GM18868 (cell line): ENCODE data around the gene SLCO3A1.
"Not testable (repeated sequence)": the region's sequence is repeated elsewhere in the genome, so short reads cannot be mapped to it uniquely, and the experiment has no call there.

Experiments
- ATAC-seq: cut with Tn5 transposase; IDR thresholded peaks from one replicate; pipeline ENCODE4 v1.9.1; 2021; ENCODE audit warnings: mild to moderate bottlenecking, moderate library complexity; ENCODE audit not compliant: unreplicated experiment

The SLCO3A1 gene

GRCh38 chr15:91961357-91961756 is 107.8 kb downstream of the SLCO3A1 start:
- no peak for ATAC-seq

DNA sequence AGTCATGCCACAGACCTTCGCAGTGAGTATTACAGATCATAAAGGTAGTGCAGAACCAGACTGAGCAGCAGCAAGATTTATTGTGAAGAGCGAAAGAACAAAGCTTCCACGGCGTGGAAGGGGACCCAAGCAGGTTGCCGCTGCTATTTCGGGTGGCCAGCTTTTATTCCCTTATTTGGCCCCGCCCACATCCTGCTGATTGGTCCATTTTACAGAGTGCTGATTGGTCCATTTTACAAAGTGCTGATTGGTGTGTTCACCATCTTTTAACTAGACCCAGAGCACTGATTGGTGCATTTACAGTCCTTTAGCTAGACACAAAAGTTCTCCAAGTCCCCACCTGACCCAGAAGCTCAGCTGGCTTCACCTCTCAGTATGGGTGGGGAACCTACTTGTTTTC is 110.2 kb downstream of the SLCO3A1 start:
- ATAC-seq: not testable (repeated sequence)

DNA sequence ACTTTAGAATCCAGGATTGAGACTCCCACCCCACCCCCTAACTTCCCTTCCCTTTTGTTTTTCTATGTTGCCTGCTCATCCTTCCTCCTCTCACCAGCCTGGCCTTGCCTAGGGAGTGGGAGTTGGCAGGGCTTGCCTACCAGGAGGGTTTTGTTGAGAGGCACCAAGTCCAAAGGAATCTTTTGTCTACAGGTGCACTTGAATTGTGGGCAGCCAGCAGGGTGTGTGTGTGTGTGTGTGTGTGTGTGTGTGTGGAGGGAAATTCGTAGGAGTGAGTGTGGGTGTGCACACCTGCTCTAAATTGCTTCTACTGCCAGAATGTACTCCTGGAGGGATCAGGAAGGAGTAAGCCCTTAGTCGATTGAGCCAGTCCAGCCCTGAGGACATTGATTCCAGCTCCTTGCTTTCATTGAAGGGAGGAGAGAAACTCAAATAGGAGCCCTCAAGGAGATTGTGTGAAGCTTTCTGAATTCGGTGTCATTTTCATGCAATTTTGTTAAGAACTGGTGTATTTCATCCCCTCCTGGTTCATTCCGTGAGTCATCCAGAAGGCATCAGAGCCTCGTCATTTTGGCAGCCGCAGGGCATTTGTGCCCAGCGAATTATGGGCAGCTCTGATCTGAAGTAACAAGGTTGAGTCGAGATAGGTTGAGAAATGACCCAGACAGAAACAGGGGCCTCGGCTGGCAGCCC is 112.1 kb downstream of the SLCO3A1 start:
- no peak for ATAC-seq

DNA sequence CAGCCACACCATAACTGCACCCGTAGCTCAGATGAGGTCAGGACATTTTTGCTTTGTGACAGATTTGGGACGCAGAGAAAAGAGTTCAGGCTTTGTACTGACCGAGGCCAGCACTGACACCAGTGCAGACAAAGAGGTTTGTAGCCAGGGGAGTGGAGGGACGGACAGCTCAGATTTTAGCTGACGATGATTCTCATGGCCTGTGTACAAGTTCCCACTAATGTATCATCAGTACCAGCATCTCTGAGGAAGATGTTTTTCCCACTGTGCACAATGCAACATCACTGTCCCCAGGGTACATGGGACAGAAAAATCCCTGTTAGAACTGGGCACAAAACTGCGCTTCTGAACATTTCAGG is 112.7 kb downstream of the SLCO3A1 start:
- ATAC-seq: no peak

- ATAC-seq: no peak
These were observed 114.6 kb downstream of the SLCO3A1 start for GRCh38 chr15:91967935-91968606.

DNA sequence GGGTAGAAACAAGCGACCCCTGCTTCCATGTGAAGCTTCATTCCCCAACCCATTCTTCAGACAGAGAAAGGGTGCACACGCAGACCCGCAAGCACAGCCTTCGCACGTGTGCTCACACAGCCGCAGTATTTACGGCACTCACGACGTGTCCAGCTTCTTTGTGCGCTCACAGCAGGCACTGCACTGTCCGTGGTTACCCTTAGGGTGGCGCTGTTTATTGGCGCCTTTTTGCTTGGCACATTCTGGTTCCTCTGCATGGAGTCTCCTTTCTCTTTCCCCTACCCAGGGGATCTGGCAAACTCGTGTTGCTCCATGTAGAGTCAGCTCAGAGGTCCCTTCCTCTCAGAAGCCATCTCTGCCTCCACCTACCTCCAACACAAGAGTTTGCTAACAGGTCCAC is 115.1 kb downstream of the SLCO3A1 start:
- no peak for ATAC-seq

DNA sequence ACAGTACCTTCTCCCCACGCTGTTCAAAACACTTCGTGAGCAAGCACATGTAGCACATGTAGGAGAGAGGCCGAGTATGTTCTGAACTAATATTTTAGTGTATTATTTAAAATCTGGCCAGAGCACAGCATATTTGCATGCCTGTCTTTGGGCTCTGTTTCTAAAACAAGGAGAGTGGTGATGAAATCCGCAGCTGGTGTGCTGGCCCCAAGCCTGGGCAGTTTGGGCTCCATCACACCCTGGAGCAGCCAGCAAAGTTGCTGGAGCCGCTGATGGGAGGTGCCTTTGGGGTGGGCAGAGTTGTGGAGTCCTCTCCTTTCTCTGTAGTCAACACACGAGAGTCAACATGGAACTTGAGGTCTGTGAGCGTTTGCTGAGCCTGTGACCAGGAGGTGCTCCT is 116.6 kb downstream of the SLCO3A1 start:
- no peak for ATAC-seq

GRCh38 chr15:91973481-91973880 is 120.0 kb downstream of the SLCO3A1 start:
- no peak for ATAC-seq

DNA sequence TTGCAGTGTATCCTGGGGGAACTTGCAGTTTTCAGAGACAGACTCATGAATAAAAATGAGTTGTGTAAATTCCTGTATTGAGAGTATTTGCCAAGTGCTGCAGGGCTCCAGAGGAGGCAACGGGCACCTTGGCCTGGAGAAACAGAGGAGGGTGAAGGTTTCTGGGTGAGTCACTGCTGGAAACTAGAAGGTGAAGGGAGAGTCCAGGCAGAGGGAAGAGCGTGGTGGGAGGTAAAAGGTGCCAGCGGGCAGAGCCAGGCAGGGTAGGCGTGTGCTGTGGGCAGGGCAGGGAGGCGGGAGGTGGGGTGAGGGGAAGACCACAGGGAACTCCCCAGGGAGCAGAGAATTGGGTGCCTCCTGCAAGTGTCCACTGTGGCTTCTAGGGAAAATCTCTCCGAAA is 120.8 kb downstream of the SLCO3A1 start:
- no peak for ATAC-seq

- no peak for ATAC-seq
These were observed 121.9 kb downstream of the SLCO3A1 start for GRCh38 chr15:91975241-91975978.

DNA sequence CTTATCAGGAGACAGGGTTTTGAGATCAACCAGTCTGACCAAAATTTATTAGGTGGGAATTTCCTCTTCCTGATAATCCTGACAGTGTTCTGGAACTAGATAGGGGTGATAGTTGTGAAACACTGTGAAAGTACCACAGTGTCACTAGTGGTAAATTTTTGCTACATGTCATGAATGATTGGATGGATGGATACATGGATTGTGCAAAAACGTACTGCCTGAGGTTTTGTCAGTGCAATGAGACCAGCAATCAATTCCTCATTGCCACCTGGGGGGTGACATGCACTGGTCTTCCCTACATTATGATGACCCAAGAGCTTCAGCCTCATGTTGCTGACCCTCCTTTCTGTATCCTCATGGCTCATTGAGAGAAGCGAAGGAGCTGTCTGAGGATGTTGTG is 123.5 kb downstream of the SLCO3A1 start:
- no peak for ATAC-seq

DNA sequence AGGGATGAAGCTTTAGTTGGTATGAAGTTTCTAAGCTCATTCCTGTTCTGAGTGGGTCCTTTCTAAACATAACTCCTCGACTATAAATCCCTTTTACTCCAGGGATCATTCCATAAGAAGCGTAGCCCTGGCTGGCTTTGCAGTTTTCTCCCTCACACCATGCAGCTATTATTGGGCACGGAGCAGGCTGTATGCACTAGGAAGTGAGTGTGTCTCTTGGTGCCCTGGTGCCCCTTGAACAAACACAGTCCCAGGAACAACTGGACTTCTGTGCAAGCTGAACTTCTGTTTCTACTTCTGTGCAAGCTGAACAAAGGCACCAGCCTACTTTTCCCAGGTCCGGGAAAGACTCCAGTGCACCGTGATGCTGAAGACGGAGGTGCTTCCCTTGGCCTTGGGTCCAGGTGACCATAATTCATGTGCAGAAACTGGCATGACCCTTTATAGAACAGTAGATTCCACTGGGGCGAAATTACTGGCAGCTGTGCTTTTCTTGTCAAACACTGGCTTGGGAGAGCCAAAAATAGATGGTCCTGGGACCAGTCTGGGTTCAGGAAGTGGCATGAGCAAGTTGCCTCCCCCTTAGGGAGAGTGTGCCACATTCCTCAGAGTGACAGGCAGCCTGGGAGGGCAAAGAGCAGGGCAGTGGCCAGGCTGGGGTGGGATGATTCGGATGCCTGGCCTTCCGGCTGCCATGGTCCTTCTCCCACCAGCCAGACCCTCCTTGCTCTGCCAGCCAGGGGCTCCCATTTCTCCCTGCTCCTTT is 127.2 kb downstream of the SLCO3A1 start:
- ATAC-seq: no peak

DNA sequence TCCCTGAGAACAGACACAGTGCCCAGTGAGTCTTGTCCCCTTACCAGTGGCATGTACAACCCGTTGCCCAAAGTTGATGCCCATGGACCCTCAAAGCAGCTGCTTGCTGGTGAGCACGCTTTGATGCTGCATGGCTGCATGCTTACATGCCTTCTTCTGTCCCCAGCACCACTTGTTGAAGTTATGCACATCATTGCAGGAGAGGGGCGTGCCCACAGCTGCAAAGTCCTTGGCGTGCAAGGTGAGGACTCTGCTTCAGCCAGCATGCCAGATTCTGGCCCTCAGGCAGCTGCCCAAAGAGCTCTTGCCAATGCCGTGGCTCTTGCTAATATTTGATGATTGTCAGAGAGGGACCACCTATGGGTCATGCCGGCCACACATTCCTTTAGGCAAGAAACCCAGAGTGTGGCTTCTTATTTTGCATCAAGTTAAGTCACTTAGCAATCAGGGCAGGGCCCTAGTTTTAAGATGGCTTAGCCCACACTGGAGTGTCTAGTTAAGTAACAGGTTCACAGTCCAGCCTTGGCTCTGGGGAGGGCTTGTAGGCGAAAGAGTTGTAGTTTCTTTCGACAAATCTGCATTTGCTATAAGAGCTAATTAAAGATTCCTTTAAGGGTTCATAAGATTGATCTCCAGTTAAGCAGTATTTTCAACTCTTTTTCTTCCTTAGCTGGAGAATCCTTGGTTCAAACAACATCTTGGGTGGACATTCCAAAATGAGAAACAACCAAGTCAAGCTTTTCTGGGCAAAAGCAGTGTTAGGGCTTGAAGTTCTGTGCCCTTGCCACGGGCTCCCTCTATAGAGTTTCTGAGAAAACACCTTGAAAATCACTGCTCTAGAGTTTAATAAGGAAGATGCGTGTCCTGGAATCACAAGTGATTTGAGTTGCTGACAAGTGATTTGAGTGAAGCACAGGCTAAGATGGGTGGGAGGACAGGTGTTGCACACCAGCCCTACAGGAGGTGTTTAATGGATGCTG is 128.6 kb downstream of the SLCO3A1 start:
- no peak for ATAC-seq

- ATAC-seq: no peak
These were observed 130.3 kb downstream of the SLCO3A1 start for GRCh38 chr15:91983729-91984340.

DNA sequence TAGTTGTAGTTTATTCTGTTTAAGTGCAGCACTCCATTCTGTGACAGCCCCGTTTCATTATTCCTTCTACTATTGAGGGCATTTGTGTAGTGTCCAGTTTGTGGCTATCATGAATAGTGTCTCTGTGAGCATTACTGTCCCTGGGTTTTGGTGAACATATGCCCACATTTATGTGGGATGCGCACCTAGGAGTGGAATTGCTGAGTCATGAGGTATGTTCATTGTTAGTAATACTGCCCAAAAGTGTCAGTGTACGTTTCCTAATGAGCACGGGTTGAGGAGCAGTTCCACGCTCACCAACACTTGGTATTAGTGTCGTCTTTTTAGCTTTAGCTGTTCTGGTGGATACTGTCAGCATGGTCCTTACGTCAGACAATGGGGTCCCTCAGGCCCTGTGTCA is 131.8 kb downstream of the SLCO3A1 start:
- no peak for ATAC-seq

GRCh38 chr15:91988071-91988470 is 134.6 kb downstream of the SLCO3A1 start:
- ATAC-seq: no peak

DNA sequence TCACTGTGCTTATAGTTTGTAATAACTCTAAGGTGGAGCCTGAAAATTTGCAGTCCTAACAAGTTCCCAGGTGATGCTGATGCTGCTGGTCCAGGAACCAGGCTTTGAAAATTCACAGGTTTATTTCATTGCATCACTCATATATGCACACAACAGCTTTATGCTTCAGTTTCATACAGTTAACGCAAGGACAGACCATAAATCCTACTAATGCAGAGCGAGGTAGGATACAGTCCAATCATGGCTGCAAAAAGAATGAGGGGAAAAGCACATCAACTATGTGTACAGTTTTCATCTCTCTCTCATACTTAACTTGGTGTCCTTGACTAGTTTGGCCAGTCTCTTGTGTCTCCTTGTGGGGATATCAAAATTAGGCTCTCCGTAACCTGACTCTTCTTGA is 135.1 kb downstream of the SLCO3A1 start:
- ATAC-seq: no peak

GRCh38 chr15:91989821-91990220 is 136.3 kb downstream of the SLCO3A1 start:
- no peak for ATAC-seq

GRCh38 chr15:91992945-91993344 is 139.4 kb downstream of the SLCO3A1 start:
- ATAC-seq: no peak

GRCh38 chr15:91995146-91995545 is 141.6 kb downstream of the SLCO3A1 start:
- no peak for ATAC-seq
